OCI-LY1 (cell line): Measurements from ENCODE around the gene GABRA4.

ENCODE experiments used
- H2AFZ ChIP-seq: fragments of 200-600 bp; sonication (generic), shearing (Covaris generic); 2 replicates; pipeline ENCODE4 v1.6.0; 2014; ENCODE audit warnings: antibody characterized with exemption, mild to moderate bottlenecking, low read length
- H3F3A ChIP-seq: fragments of 200-600 bp; sonication (generic), shearing (Covaris generic); 2 replicates; pipeline ENCODE4 v1.6.0; 2014; ENCODE audit warnings: mild to moderate bottlenecking, antibody characterized with exemption, low read length, moderate library complexity; ENCODE audit not compliant: insufficient read depth
- H3K27ac ChIP-seq: fragments of 200-600 bp; sonication (generic); 2 replicates; pipeline ENCODE4 v1.5.1; 2014; ENCODE audit warnings: low read length, mixed run types, mild to moderate bottlenecking, low read depth; ENCODE audit not compliant: poor library complexity, severe bottlenecking
- H3K27me3 ChIP-seq: fragments of 200-600 bp; sonication (generic); 2 replicates; pipeline ENCODE4 v1.6.0; 2014; ENCODE audit warnings: antibody characterized with exemption, mild to moderate bottlenecking, low read length, moderate library complexity; ENCODE audit not compliant: insufficient read depth
- H3K36me3 ChIP-seq: fragments of 200-600 bp; sonication (generic); 2 replicates; pipeline ENCODE4 v1.6.1; 2014; ENCODE audit warnings: mild to moderate bottlenecking, antibody characterized with exemption, low read length, moderate library complexity, mixed read lengths; ENCODE audit not compliant: insufficient read depth
- H3K4me1 ChIP-seq: fragments of 200-600 bp; sonication (generic); 2 replicates; pipeline ENCODE4 v1.5.1; 2014; ENCODE audit warnings: mild to moderate bottlenecking, low read length, moderate library complexity; ENCODE audit not compliant: insufficient read depth, severe bottlenecking
- H3K4me2 ChIP-seq: fragments of 200-600 bp; sonication (generic), shearing (Covaris generic); 2 replicates; pipeline ENCODE4 v1.6.1; 2014; ENCODE audit warnings: low read length
- H3K4me3 ChIP-seq: fragments of 200-600 bp; sonication (generic); 2 replicates; pipeline ENCODE4 v1.5.1; 2014; ENCODE audit warnings: low read length, low read depth, mild to moderate bottlenecking, mixed read lengths; ENCODE audit not compliant: poor library complexity, severe bottlenecking
- H3K79me2 ChIP-seq: fragments of 200-600 bp; shearing (Covaris generic); 2 replicates; pipeline ENCODE4 v1.6.1; 2016; ENCODE audit warnings: mixed run types, low read length, mixed read lengths; ENCODE audit not compliant: insufficient read depth
- H3K9ac ChIP-seq: fragments of 200-600 bp; sonication (generic), shearing (Covaris generic); 2 replicates; pipeline ENCODE4 v1.6.1; 2014; ENCODE audit warnings: mild to moderate bottlenecking, low read length, mixed read lengths
- H3K9me2 ChIP-seq: fragments of 200-600 bp; sonication (generic), shearing (Covaris generic); 2 replicates; pipeline ENCODE4 v1.6.1; 2014; ENCODE audit warnings: low read depth, mild to moderate bottlenecking, low read length, mixed read lengths
- H3K9me3 ChIP-seq: fragments of 200-600 bp; shearing (Covaris generic); 2 replicates; pipeline ENCODE4 v1.6.1; 2014; ENCODE audit warnings: low read length, mixed read lengths
- H4K20me1 ChIP-seq: fragments of 200-600 bp; sonication (generic), shearing (Covaris generic); 2 replicates; pipeline ENCODE4 v1.6.0; 2016; ENCODE audit warnings: mild to moderate bottlenecking, low read length; ENCODE audit not compliant: insufficient read depth
- EZH2 ChIP-seq: fragments of 200-600 bp; sonication (generic), shearing (Covaris generic); IDR thresholded peaks from 2 replicates; pipeline ENCODE4 v1.8.0; 2017; ENCODE audit warnings: borderline replicate concordance, mixed run types, mild to moderate bottlenecking, antibody characterized with exemption, low read length, moderate library complexity, mixed read lengths
- TF ChIP-seq, protein P1 (sequence below): fragments of 200-600 bp; sonication (generic), shearing (Covaris generic); IDR thresholded peaks from 2 replicates; pipeline ENCODE4 v1.5.1; 2017; ENCODE audit warnings: mild to moderate bottlenecking, antibody characterized with exemption, low read length, moderate library complexity, mixed read lengths

Gene GABRA4

DNA sequence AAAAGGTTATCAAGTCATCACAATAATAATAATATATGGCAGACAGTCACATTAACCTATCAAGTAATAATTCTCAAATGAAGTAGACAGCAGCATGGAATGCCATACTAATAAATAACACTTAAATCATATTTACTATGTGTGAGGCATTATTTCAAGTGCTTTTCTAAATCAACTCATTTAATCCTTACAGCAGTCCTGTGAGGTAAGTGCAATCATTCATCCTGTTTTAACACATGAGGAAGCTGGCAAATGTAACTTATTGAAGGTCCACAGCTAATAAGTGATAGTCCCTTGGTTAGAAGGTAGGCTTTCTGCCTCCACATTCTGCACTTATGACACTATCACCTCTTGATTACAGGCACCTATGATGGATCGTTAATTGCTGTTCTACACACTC lies 24.5 kb downstream of the GABRA4 start:
- H3K4me1 ChIP-seq = no peaks in the 10 kb centered on the region
- no peak overlapping the region for H3K9ac ChIP-seq
- no peaks in the 10 kb centered on the region for H4K20me1 ChIP-seq
- no peak overlapping the region for H3K27ac ChIP-seq
- H2AFZ ChIP-seq = no peak overlapping the region
- H3K79me2 ChIP-seq = no peaks in the 10 kb centered on the region
- H3K9me3 ChIP-seq = no peaks in the 10 kb centered on the region
- no peak overlapping the region for H3K4me3 ChIP-seq
- no peaks in the 10 kb centered on the region for H3K9me2 ChIP-seq
- TF ChIP-seq, protein P1, sequence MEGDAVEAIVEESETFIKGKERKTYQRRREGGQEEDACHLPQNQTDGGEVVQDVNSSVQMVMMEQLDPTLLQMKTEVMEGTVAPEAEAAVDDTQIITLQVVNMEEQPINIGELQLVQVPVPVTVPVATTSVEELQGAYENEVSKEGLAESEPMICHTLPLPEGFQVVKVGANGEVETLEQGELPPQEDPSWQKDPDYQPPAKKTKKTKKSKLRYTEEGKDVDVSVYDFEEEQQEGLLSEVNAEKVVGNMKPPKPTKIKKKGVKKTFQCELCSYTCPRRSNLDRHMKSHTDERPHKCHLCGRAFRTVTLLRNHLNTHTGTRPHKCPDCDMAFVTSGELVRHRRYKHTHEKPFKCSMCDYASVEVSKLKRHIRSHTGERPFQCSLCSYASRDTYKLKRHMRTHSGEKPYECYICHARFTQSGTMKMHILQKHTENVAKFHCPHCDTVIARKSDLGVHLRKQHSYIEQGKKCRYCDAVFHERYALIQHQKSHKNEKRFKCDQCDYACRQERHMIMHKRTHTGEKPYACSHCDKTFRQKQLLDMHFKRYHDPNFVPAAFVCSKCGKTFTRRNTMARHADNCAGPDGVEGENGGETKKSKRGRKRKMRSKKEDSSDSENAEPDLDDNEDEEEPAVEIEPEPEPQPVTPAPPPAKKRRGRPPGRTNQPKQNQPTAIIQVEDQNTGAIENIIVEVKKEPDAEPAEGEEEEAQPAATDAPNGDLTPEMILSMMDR = no peak
- TF ChIP-seq EZH2 = no peak
- H3K36me3 ChIP-seq = no peaks in the 10 kb centered on the region
- H3K27me3 ChIP-seq = no peaks in the 10 kb centered on the region
- H3F3A ChIP-seq = no peaks in the 10 kb centered on the region
- H3K4me2 ChIP-seq = no peak overlapping the region

DNA sequence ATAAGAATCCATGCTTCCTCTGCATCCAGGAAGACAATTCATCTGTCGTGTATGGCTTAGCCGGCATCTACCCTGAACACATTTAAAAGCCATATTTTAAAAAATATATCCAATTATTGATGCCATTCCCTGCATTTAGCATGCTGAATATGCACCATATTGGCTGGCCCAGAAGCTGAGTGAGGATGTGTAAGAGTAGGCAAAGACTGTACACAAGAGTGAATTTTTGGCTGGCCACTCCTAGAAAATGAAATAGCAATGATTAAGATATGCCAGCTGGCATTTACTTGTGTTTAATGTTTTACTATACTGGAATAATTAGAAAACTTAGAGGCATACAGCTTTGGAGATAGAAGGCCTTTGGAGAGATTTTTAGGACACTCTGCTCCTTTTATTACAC lies 25.8 kb downstream of the GABRA4 start:
- H2AFZ ChIP-seq = no peak overlapping the region
- H3K79me2 ChIP-seq = no peaks in the 10 kb centered on the region
- H3K9me3 ChIP-seq = no peaks in the 10 kb centered on the region
- no peaks in the 10 kb centered on the region for H3K9me2 ChIP-seq
- no peaks in the 10 kb centered on the region for H3K27me3 ChIP-seq
- no peaks in the 10 kb centered on the region for H4K20me1 ChIP-seq
- no peak overlapping the region for H3K4me3 ChIP-seq
- H3K4me2 ChIP-seq = no peak overlapping the region
- H3K9ac ChIP-seq = no peak overlapping the region
- H3F3A ChIP-seq = no peaks in the 10 kb centered on the region
- TF ChIP-seq, protein P1 = no peak
- TF ChIP-seq EZH2 = no peak
- H3K4me1 ChIP-seq = no peaks in the 10 kb centered on the region
- H3K27ac ChIP-seq = no peak overlapping the region
- no peaks in the 10 kb centered on the region for H3K36me3 ChIP-seq

DNA sequence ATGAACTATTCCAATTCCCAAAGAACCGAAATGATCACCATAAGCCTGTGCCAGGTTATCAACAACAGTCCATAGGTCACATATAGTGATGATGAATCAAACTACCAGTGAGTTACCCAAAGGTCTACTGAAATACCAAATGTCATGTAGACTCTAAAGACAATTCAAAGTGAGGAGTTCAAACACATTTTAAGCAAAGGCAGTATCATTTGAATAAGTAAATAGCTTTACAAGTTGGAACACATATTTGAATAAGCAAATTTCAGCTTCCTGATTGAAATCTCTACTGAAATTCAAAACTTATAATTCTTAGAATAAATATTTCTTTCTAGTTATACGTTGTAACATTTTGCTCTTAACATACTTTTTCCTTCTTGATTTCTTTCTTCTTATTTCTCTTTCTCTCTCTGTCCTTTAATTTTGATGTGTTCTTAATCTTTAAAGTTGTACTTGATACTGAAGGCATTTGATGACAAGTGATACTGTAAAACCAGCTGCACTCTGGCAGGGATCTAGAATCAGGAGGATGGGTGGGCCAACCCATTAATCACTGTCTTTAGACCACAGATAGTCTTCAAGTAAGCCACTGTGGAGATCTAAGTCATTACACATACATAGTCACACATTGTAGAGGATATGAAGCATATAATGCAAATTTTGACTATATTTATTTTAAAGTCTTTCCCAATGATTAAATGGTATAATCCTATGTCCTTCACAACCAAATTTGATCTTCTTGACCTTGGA lies 34.5 kb downstream of the GABRA4 start:
- H4K20me1 ChIP-seq = no peaks in the 10 kb centered on the region
- H3K27ac ChIP-seq = no peak overlapping the region
- H3K27me3 ChIP-seq = no peaks in the 10 kb centered on the region
- no peak overlapping the region for H2AFZ ChIP-seq
- no peak for TF ChIP-seq EZH2
- TF ChIP-seq, protein P1 = no peak
- H3K4me2 ChIP-seq = no peak overlapping the region
- H3K4me3 ChIP-seq = no peak overlapping the region
- no peaks in the 10 kb centered on the region for H3K9me3 ChIP-seq
- no peaks in the 10 kb centered on the region for H3K36me3 ChIP-seq
- no peaks in the 10 kb centered on the region for H3K4me1 ChIP-seq
- no peak overlapping the region for H3K9ac ChIP-seq
- H3K9me2 ChIP-seq = no peaks in the 10 kb centered on the region
- H3F3A ChIP-seq = no peaks in the 10 kb centered on the region
- no peaks in the 10 kb centered on the region for H3K79me2 ChIP-seq
